WTC11 (cell line): ENCODE results near the gene CAB39.

Experiments used
- ATF3 ChIP-seq: sonication (generic); formaldehyde crosslinking; conservative IDR thresholded peaks from 2 replicates; pipeline ENCODE4 v1.8.1; 2022; ENCODE audit warnings: mild to moderate bottlenecking, missing genetic modification reagents
- CREB1 ChIP-seq: sonication (generic); formaldehyde crosslinking; IDR thresholded peaks from 2 replicates; pipeline ENCODE4 v1.8.0; 2023; ENCODE audit warnings: mild to moderate bottlenecking, missing genetic modification reagents
- FOXJ3 ChIP-seq: sonication (generic); formaldehyde crosslinking; IDR thresholded peaks from 2 replicates; pipeline ENCODE4 v1.9.0; 2021; ENCODE audit warnings: missing genetic modification reagents, mild to moderate bottlenecking, borderline replicate concordance
- FOXK1 ChIP-seq: sonication (generic); formaldehyde crosslinking; IDR thresholded peaks from 2 replicates; pipeline ENCODE4 v1.8.0; 2022; ENCODE audit warnings: mild to moderate bottlenecking, moderate library complexity, missing genetic modification reagents
- IRF1 ChIP-seq: sonication (generic); formaldehyde crosslinking; IDR thresholded peaks from 2 replicates; pipeline ENCODE4 v1.8.0; 2023; ENCODE audit warnings: missing genetic modification reagents
- MAX ChIP-seq: sonication (generic); formaldehyde crosslinking; IDR thresholded peaks from 2 replicates; pipeline ENCODE4 v1.8.0; 2022; ENCODE audit warnings: mild to moderate bottlenecking, missing genetic modification reagents
- PREB ChIP-seq: sonication (generic); formaldehyde crosslinking; IDR thresholded peaks from 2 replicates; pipeline ENCODE4 v1.8.1; 2022; ENCODE audit warnings: mild to moderate bottlenecking, missing genetic modification reagents, moderate library complexity, borderline replicate concordance
- RELA ChIP-seq: sonication (generic); formaldehyde crosslinking; IDR thresholded peaks from 2 replicates; pipeline ENCODE4 v1.8.1; 2022; ENCODE audit warnings: missing genetic modification reagents, mild to moderate bottlenecking, borderline replicate concordance
- SP1 ChIP-seq: sonication (generic); formaldehyde crosslinking; conservative IDR thresholded peaks from 2 replicates; pipeline ENCODE4 v1.8.1; 2022; ENCODE audit warnings: missing genetic modification reagents
- USF2 ChIP-seq: sonication (generic); formaldehyde crosslinking; IDR thresholded peaks from 2 replicates; pipeline ENCODE4 v1.8.1; 2023; ENCODE audit warnings: mild to moderate bottlenecking, missing genetic modification reagents, moderate library complexity
- TF ChIP-seq, protein P1 (sequence below): fragments of 200-600 bp; IDR thresholded peaks from 2 replicates; pipeline ENCODE4 v1.8.0; 2022; ENCODE audit warnings: antibody characterized with exemption
- TF ChIP-seq, protein P2 (sequence below): sonication (generic); formaldehyde crosslinking; IDR thresholded peaks from 2 replicates; pipeline ENCODE4 v1.8.0; 2022; ENCODE audit warnings: mild to moderate bottlenecking, missing genetic modification reagents

GRCh38 chr2:230793572-230794359 is 81.1 kb downstream of the CAB39 start:
- TF ChIP-seq MAX (CRISPR knock-in tag) (no peak), USF2 (no peak), RELA (CRISPR knock-in tag) (no peak), PREB (no peak), FOXK1 (CRISPR knock-in tag) (no peak), CREB1 (CRISPR knock-in tag) (no peak), IRF1 (no peak), FOXJ3 (CRISPR knock-in tag) (no peak), ATF3 (no peak), SP1 (CRISPR knock-in tag) (no peak)
- TF ChIP-seq, protein P1, sequence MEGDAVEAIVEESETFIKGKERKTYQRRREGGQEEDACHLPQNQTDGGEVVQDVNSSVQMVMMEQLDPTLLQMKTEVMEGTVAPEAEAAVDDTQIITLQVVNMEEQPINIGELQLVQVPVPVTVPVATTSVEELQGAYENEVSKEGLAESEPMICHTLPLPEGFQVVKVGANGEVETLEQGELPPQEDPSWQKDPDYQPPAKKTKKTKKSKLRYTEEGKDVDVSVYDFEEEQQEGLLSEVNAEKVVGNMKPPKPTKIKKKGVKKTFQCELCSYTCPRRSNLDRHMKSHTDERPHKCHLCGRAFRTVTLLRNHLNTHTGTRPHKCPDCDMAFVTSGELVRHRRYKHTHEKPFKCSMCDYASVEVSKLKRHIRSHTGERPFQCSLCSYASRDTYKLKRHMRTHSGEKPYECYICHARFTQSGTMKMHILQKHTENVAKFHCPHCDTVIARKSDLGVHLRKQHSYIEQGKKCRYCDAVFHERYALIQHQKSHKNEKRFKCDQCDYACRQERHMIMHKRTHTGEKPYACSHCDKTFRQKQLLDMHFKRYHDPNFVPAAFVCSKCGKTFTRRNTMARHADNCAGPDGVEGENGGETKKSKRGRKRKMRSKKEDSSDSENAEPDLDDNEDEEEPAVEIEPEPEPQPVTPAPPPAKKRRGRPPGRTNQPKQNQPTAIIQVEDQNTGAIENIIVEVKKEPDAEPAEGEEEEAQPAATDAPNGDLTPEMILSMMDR = no peak
- TF ChIP-seq, protein P2, sequence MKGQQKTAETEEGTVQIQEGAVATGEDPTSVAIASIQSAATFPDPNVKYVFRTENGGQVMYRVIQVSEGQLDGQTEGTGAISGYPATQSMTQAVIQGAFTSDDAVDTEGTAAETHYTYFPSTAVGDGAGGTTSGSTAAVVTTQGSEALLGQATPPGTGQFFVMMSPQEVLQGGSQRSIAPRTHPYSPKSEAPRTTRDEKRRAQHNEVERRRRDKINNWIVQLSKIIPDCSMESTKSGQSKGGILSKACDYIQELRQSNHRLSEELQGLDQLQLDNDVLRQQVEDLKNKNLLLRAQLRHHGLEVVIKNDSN (CRISPR knock-in tag) = no peak
